NCI-H146 (cell line): ENCODE measurements around the gene CENPA.
"Not testable (repeated sequence)": the region's sequence is repeated elsewhere in the genome, so short reads cannot be mapped to it uniquely, and the experiment has no call there.

ENCODE experiments used
- DNase-seq: peaks from one replicate; lab custom pipeline; 2025; lab: John Stamatoyannopoulos, UW

CENPA gene

GRCh38 chr2:26785431-26786206, at the start of gene CENPA:
Gene CENPA, plus strand, starts transcription at chr2:26786056. Its CDS starts 141 bp downstream, at chr2:26786197.
- DNase-seq, result peak; percentile 98

GRCh38 chr2:26737221-26737620, 48.6 kb upstream of the CENPA start:
- DNase-seq, result peak; percentile 41

GRCh38 chr2:26738481-26738880, 47.4 kb upstream of the CENPA start:
- no peak for DNase-seq

- DNase-seq, result no peak
These were observed 46.3 kb upstream of the CENPA start for GRCh38 chr2:26739514-26739913.

GRCh38 chr2:26740346-26740745, 45.5 kb upstream of the CENPA start:
- no peak for DNase-seq

GRCh38 chr2:26740890-26741302, 45.0 kb upstream of the CENPA start:
- DNase-seq, result no peak

GRCh38 chr2:26742048-26742770, 43.6 kb upstream of the CENPA start:
- no peak for DNase-seq

- DNase-seq, result no peak
These were observed 42.0 kb upstream of the CENPA start for GRCh38 chr2:26743852-26744251.

GRCh38 chr2:26744953-26745352, 40.9 kb upstream of the CENPA start:
- DNase-seq, result no peak

- DNase-seq, result peak; percentile 74
These were observed 40.1 kb upstream of the CENPA start for GRCh38 chr2:26745609-26746327.

- no peak for DNase-seq
These were observed 38.9 kb upstream of the CENPA start for GRCh38 chr2:26746934-26747333.

GRCh38 chr2:26749787-26750420, 36.0 kb upstream of the CENPA start:
- peak; percentile 46 for DNase-seq

- not testable (repeated sequence) for DNase-seq
These were observed 35.4 kb upstream of the CENPA start for GRCh38 chr2:26750467-26750866.

GRCh38 chr2:26752656-26753055, 33.2 kb upstream of the CENPA start:
- peak; percentile 74 for DNase-seq

- no peak for DNase-seq
These were observed 31.3 kb upstream of the CENPA start for GRCh38 chr2:26754539-26754938.

- peak; percentile 84 for DNase-seq
These were observed 30.7 kb upstream of the CENPA start for GRCh38 chr2:26754972-26755670.

GRCh38 chr2:26756337-26756736, 29.5 kb upstream of the CENPA start:
- DNase-seq, result no peak

- DNase-seq, result no peak
These were observed 27.7 kb upstream of the CENPA start for GRCh38 chr2:26757873-26758789.

GRCh38 chr2:26758790-26759321, 27.0 kb upstream of the CENPA start:
- no peak for DNase-seq

GRCh38 chr2:26759845-26760244, 26.0 kb upstream of the CENPA start:
- DNase-seq, result no peak
